GM19438 (cell line): ENCODE data around the gene RENBP.
A peak's percentile ranks its signal among the peaks of the same experiment; 100 is the strongest.
"Not testable (repeated sequence)": the region's sequence is repeated elsewhere in the genome, so short reads cannot be mapped to it uniquely, and the experiment has no call there.

Experiments
- ATAC-seq: cut with Tn5 transposase; IDR thresholded peaks from one replicate; pipeline ENCODE4 v1.9.1; 2021; ENCODE audit warnings: low read depth; ENCODE audit not compliant: unreplicated experiment

The RENBP gene

GRCh38 chrX:153944140-153944799 lies at the start of gene RENBP:
RENBP (minus strand) TSS chrX:153944643; CDS start chrX:153944610, 33 bp downstream.
- no peak for ATAC-seq

DNA sequence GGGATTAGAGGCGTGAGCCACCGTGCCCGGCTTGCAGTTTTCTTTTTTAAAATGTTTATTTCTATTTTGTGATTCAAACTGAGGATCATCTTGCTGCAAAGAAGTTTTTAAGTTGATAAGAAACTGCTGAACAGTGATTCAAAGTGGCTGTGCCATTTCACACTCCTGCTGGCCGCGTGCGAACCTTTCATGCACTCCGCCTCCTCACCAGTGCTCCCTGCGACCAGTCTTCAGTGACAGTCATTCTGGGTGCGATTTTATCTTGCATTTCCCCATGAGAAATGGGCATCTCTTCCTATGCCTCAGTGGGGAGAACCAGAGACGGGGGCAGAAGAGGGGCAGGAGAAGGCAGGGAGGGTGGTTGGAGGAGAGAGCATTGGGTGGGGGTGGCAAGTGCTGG lies 49.5 kb upstream of the RENBP start:
- ATAC-seq = no peak

DNA sequence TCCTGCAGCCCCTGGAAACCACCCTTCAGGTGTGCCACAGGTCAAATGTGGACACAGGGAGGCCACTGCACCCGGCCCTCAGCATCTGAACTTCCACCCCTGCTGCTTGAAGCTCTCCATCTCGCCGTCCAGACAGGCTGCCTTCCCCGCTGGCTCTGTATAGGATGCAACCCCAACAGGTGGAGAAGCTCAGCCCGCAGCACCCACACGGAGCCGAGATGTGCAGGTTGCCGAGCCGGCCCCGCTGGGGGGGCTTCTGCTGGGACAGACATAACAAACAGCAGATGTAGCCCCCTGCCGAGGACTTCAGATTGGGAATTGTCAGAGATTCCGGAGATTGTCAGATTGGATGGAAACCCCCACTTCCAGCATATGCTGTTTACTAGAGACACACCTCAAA lies 48.6 kb upstream of the RENBP start:
- no peak for ATAC-seq

DNA sequence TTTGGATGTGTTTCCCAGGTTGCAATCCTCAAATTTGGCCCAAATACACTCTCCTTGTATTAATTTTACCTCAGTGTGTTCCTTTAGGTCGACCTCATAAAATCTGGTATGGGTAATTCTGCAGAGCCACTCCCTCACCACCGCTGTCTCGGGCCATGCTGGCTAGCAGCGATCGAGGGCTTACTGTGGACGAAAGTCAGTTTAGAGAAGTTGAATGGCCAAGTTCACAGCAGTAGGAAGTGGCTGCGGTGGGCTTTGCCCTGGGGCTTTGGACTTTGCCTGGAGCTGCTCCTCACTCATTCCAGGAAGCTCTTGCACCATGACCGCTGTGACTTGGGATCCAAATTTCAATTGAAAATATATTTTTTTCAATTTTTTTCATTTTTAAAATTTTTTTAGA lies 47.7 kb upstream of the RENBP start:
- no peak for ATAC-seq

DNA sequence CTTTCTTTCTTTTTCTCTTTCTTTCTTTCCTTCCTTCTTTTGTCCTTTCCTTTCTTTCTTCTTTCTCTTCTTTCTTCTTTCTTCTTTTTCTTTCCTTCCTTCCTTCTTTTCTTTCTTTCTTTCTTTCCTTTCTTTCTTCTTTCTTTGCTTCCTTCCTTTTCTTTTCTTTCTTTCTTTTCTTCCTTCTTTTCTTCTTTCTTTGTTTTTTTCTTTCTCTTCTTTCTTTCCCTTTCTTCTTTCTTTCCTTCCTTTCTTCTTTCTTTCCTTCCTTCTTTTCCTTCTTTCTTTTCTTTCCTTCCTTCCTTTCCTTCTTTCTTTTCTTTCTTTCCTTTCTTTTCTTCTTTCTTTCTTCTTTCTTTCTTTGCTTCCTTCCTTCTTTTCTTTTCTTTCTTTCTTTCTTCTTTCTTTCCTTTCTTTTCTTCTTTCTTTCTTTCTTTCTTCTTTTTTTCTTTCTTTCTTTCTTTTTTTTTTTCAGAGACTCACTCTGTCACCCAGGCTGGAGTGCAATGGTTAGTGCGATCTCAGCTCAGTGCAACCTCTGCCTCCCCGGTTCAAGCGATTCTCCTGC lies 46.7 kb upstream of the RENBP start:
- no peak for ATAC-seq

DNA sequence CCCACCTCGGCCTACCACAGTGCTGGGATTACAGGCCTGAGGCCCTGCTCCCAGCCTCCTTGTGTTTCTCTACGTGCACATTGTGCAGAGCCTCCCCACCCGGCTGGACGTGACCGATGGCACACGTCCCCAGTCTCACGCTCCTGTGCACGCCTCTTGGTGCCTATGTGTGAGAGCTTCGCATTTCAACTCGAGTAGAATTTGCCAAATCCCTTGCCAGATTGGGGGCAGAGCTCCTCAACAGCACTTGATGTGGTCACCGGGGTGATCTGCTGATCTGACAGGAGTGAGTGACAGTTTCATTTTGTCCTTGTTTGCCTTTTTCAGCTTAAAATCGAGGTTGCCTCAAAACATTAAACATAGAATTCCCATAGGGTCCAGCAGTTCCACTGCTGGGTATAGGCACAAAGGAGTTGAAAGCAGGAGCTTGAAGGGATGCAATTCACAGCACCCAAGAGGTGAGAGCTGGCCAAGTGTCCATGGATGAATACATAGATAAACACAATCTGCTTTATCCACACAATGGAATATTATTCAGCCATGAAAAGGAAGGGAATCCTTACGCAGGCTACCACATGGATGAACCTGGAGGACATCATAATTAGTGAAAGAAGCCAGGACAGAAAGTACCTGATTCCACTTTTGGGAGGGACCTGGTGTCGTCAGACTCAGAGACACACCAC lies 45.7 kb upstream of the RENBP start:
- ATAC-seq = no peak

DNA sequence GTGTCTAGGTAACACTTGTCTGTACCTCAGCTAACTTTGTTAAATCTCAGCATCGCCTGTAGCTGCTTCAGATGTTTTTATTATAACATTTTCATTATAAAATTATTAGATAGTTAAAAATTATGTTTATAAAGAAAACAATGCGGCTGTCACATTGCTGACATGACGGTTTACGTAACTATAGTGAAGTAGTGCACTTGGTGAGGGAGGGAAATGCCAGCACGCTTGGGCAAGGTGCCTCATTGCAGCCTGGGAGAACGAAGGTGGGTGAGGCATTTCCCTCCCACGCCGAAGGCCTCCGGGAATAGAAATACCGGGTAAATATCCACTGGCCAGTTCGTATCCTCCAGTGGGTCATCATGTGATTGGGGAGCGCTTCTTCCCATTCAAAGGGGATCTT lies 44.0 kb upstream of the RENBP start:
- no peak for ATAC-seq

DNA sequence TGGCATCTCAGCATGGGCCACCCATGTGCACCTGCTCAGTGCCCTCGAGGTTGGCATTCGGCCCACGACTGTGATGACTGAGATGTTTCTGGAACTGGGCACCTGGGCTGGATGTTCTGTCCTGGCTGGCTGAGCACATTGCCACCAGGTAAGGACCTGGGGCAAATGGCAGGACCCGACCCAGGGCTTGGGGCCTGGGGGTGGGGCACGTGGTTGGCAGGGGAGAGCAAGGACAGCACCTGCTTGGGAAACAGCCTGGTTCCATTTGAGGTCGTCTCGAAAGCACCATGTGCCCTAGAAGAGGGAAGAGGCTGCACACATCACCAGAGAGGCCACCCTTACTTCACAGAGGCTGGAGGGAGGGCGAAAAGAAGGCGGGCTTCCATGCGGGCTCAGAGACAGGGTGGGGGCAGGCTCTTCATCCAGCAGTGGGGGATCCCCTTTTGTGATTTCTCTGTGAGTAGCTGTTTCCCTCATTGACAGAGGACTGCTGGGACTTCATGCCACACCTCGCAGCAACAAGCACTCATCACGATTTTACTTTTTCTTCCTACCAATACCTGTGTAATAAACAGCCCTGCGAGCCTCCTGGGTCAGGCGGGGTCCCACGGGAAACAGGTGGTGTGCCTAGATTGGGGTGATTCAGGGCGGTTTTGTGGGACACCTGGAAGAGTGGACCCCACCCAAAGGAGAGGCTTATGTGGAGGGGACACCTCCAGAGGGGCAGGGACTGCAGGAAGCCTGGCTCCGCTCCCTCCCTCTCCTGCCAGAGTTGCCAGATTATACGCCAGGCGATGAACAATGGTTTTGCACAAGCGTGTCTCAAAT lies 40.1 kb upstream of the RENBP start:
- no peak for ATAC-seq

DNA sequence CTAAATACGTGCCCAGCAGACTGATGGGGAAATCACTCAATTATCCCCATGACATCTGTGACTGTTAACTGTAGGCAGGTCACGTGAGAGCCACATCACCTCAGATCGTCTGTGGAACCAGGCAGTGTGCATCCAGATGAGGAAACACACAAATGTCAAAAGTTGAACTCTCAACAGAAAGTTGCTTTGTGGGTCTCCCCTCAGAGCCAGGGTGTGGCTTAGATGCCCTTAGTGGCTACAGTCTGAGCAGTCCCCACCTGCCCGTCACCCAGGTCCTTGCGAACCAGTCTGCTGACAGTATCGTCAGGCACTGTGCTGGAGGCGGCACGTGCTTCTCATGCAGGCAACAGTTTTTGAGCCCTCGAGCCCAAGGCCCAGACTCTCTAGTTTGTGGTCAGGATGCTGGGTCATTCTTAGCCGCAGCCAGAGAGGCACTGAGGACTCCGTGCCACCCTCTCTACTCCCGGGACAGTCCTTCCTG lies 38.9 kb upstream of the RENBP start:
- no peak for ATAC-seq

- no peak for ATAC-seq
Observed at GRCh38 chrX:153981771-153982533, 37.5 kb upstream of the RENBP start.

DNA sequence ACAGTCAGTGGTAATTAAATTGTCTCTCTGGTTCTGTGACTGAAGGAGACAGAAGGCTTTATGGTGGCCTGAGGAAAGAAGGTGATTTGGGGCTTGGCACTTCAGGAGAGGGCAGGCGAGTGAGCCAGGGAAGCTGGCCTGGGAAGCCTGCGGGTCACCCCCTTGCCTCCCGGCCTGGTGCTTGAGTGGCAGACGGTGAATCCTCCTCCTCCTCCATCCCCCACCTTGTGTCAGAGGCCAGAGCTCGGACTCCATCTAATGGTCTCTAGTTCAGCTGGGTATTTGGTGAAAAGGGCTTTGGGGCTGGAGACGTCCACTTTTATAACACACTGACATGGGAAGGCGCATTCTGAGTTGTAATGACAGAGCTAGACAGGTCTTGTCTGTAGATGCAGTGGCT lies 36.8 kb upstream of the RENBP start:
- no peak for ATAC-seq

- ATAC-seq = not testable (repeated sequence)
Observed at GRCh38 chrX:153980394-153980793, 36.0 kb upstream of the RENBP start.

DNA sequence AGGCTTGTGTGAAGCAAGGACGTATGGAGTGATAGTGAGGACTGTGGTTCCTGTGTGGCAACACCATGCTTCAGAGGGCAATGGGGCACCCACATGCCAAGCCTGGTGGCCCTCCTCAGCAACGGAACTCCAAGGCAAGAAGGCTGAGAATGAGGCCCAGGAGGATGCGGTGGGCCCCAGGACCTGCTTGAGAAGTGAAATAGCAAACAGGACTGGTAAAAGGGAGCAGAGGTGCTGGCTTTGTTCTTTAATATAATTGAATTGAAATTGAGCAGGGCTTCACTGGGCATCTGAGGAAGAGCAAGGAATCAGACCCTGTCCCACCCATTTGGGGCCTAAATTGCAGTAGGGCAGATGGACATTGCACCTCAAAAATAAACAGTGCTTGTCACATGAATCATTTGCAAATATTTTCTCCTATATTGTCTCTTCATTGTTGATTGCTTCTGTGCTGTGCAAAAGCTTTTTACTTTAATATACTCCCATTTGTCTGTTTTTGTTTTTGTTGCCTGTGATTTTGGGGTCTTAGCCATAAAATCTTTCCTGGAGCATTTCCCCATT lies 30.4 kb upstream of the RENBP start:
- ATAC-seq = no peak

DNA sequence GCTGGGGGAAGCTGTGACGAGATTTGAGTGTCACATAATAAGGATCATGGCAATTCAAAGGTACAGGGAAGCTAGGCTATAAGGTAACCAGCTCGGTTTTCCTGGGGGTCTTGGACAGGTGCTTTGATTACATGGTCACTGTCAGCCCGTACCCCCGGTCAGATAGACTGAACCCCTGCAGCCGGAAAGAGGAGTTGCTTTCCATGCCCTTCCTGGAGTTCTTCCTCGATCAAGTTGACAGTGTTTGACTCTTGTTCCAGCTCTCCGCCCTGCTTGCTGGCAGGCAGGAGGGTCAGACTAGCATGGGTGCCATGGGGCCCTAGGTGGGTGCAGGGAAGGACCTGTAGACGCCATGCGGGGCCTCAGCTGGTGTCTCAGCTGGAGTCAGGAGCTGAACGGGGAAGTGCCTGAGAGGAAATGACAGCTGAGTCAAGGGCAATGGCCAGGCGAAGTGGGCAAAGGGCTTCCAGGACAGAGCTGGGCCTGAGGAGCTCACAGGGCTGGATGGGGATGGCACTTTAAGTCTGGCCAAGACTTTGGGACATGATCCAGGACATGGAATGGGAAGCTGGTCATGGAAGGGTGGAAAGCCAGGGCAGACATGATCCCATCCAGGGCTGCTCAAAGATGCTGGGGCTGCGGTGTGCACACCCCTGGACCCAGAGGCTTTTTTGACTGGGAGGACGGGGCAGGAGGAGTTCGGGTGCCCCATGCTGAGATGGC lies 29.7 kb upstream of the RENBP start:
- ATAC-seq = no peak

GRCh38 chrX:153973127-153974002 lies 28.9 kb upstream of the RENBP start:
- no peak for ATAC-seq

DNA sequence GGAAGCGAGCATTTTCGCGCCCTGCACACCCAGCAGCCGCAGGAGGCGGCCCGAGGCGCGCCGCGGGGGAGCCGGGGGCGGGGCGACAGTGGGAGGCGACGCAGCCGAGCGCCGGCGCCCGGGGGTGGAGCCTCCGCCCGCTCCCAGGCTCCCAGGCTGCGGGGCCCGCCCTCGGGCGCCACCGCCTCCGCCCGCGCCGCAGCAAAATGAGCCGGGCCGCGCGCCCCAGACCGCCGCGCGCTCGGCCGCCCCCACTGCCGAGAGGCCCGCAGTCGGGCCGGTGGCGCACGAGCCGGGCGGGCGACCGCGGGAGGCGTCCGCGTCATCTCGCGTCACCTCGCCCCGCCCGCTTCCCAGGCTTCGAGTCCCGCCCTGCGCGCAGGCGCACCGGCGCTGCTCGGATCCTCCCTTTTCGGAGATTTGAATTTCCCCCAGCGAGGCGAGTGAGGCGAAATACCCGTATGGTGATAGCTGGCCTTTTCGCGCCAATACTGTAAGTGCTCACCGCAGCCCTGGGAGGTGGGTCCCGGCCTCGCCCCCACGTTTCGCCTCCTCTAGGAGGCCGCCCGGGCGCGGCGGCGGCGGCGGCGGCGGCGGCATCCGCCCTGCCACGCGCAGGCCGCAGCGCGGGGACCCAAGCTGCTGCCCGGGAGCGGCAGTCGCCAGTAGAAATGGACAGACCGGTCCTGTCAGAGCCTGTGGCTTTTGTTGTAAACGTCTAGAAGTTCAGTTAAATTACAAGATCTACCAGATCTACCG lies 28.1 kb upstream of the RENBP start, which contains the start of gene TMEM187:
Gene TMEM187, plus strand, starts transcription at position 387 of the 759 bp plus-strand sequence. CDS start 9,309 bp downstream, outside the sequence.
- peak; percentile 46 for ATAC-seq
